Muscle of back (tissue), 13 donors: ENCODE measurements around the gene DCUN1D3. TPM values are rescaled to one million over a fixed set of nuclear protein-coding genes. Genes with fewer than 3 reads are reported as not detected.
"Not testable (repeated sequence)": the region's sequence is repeated elsewhere in the genome, so short reads cannot be mapped to it uniquely, and the experiment has no call there.

Experiments
- DNase-seq, 3 donors: peaks; one replicate each; pipeline versions ENCODE4 v3.0.0 to v3.0.0-alpha.2; 2013
- long read RNA-seq, 9 donors: transcript quantifications; one replicate each; lab custom pipeline, GENCODE V29; 2026
- polyA plus RNA-seq, 10 donors: library from polyadenylated mRNA; unstranded; fragments of 120-200 nt; gene quantifications; one replicate each; pipeline ENCODE4 v1.2.1, GENCODE V29; 2013; ENCODE audit not compliant: insufficient read length in 10 of 10

The DCUN1D3 gene
- polyA plus RNA-seq: 1 to 10 TPM; 5.0 to 7.5 (median 5.9) TPM
- long read RNA-seq, donor 1, full-length matches to known transcripts: 2 of 2 reads
- long read RNA-seq, donor 1, partial matches to known transcripts: 0 of 2 reads
- long read RNA-seq, donor 1, other reads (novel, unspliced or antisense): 0 of 2 reads
- long read RNA-seq, donor 2: 0 reads
- long read RNA-seq, donor 3: 0 reads
- long read RNA-seq, donor 4, full-length matches to known transcripts: 1 of 1 reads
- long read RNA-seq, donor 4, partial matches to known transcripts: 0 of 1 reads
- long read RNA-seq, donor 4, other reads (novel, unspliced or antisense): 0 of 1 reads
- long read RNA-seq, donor 5: 0 reads
- long read RNA-seq, donor 6: 0 reads
- long read RNA-seq, donor 7: 0 reads
- long read RNA-seq, donor 8, full-length matches to known transcripts: 1 of 1 reads
- long read RNA-seq, donor 8, partial matches to known transcripts: 0 of 1 reads
- long read RNA-seq, donor 8, other reads (novel, unspliced or antisense): 0 of 1 reads
- long read RNA-seq, donor 9: 0 reads

DNA sequence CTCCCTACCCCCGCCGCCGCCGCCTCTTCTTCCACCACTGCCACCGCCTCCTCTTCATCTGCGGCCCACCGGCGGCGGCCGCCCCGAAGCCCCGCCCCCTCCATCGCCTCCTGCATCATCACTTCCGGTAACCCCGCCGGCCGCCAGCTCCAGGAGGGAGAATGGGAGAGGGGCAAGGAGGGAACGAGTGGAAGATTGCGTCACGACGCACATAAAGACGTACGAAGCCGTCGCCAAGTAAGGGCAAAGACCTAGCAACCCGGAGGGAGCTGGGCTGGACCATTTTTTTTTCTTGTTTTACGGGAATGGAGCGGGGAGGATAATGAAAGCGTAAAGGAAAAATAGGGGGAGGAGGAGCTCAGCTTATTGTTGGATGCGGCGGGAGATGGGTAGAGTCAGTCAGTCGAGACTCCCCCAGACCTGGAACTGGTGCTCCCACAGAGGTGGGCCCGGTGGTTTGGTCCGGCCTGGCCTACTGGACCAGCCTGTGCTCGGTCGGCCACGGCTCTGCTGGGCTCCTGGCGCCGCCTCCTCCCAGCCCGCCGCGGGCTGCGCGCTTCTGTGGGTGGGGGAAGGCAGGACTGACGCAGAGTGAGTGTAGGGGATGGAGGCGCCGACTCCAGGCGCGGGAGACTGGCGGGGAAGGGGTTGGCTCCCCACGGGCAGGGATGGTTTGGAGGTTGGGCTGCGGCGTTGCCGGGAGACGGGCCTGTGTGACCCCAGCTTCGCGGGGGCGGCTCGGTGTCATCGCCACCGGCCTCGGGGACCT lies at the start of gene DCUN1D3, which contains the start of gene LYRM1:
Gene DCUN1D3 (minus strand): TSS at position 60 of the 769 bp plus-strand sequence. CDS start 37,820 bp downstream, outside the sequence.
Gene LYRM1 (plus strand): TSS at position 473 of the 769 bp plus-strand sequence. CDS start 14,785 bp downstream, outside the sequence.
- DNase-seq: peak; percentile 99 to 100 (median 99)

DNA sequence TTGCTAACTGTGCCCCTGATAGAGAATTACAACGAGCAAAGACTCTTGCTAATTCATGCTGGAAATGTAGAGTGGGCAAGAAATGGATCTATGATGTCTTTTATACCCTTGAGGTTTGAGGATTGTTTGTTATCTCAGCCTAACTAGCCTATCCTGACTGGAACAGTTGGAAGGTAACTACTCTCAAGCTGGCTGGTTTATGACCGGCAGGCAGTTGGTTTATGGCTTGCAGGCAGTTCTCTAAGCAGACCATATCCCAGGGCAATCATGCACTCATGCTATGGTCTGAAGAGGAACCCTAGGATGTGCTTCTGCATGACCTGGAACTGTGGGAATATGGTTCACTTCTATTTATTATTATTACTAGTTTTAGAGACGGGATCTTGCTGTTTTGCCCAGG lies 49.5 kb upstream of the DCUN1D3 start:
- DNase-seq: no peak

GRCh38 chr16:20948444-20948843 lies 48.3 kb upstream of the DCUN1D3 start:
- DNase-seq: no peak

DNA sequence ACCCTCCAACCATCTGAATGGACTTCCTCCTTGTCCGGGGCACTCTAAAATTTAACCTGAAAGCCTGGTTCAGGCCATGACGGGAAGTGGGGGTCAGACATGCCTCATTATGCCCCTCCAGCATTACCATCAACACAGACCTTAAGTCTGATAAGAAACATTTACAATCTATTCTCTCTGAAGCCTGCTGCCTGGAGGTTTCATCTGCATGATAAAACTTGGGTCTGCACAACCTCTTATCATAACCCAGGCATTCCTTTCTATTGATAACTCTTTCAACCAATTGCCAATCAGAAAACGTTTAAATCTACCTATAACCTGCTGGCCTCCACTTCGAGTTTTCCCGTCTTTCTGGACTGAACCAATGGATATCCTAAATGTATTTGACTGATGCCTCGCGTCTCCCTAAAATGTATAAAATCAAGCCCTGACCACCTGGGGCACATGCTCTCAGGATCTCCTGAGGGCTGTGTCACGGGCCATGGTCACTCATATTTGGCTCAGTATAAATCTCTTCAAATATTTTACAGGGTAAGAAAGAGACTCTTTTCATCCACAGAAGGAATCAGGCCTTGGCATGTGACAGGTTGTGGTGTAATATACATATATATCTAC lies 46.0 kb upstream of the DCUN1D3 start:
- no peak for DNase-seq

DNA sequence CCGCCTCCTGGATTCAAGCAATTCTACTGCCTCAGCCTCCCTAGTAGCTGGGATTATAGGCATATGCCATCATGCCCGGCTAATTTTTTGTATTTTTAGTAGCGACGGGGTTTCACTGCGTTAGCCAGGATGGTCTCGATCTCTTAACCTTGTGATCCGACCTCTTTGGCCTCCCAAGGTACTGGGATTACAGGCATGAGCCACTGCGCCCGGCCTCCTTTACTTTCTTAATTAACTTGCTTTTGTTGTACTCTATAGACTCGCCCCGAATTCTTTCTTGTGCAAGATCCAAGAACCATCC lies 45.4 kb upstream of the DCUN1D3 start:
- not testable (repeated sequence) for DNase-seq

DNA sequence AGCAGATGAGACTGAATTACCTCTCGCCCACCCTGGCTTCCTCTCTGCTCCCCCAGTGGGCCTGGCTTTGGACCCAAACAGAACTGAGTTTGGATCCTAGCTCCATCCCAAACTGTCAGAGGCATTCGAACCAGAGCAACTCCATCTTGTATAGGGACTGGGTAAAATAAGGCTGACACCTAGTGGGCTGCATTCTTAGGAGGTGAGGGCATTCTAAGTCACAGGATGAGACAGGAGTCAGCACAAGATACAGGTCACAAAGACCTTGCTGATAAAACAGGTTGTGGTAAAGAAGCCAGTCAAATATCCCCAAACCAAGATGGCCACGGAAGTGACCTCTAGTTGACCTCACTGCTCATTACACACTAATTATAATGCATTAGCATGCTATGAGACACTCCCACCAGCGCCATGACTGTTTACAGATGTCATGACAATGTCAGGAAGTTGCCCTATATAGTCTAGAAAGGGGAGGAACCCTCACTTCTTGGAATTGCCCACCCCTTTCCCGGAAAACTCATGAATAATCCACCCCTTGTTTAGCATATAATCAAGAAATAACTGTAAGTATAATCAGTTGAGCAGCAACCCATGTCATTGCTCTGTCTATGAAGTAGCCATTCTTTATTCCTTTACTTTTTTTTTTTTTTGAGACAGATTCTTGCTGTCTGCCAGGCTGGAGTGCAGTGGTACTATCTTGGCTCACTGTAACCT lies 44.9 kb upstream of the DCUN1D3 start:
- DNase-seq: no peak

DNA sequence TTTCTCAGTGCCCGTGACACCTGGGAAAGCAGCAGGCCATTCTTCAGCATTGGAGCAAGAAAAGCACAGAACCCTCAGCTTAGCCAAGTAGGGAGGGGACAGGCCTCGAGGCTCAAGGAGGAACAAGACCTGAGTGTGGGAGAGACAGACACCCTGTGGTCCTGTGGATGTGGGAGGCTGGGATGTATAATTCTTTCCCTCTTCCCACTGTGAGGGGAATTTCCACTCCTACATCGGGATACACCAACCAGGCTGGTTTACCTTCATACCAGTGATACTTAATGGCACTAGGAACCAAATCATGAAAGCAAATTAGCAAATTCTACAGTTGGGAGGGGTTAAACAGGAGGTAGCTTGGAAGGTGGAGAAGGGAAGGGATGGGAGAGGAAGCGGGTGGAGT lies 42.1 kb upstream of the DCUN1D3 start:
- DNase-seq: no peak

GRCh38 chr16:20941636-20941926 lies 41.4 kb upstream of the DCUN1D3 start:
- DNase-seq: no peak

DNA sequence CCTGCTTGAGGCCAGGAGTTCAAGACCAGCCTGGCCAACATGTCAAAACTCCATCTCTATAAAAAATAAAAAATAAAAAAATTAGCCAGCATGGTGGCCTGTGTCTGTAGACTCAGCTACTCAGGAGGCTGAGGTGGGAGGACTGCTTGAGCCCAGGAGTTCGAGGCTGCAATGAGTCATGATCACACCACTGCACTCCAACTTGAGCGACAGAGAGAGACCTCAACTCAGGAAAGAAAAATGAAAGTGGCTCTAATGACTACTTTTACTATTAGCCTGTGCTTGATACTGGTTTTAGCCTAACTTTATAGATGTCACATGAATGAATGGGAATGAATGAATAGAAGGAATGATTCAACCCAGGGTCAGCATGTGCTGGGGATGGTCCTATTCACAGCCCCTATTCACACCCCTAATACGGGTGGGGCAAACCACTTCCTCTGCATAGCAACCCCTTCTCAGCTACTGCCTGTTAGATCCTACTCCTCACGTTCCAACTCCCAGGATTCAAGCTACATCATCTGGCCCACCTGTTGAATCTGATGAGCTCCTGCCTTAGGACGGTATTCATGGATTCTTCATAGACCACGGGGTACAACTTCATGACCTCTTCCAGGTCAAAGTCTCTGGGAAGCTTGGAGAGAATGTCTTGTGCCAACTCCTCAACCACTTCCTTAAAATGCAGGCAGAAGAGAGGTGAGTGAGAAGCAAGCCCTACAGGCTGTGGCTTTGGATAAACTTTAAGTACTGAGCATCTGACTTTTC lies 40.9 kb upstream of the DCUN1D3 start:
- DNase-seq: no peak

DNA sequence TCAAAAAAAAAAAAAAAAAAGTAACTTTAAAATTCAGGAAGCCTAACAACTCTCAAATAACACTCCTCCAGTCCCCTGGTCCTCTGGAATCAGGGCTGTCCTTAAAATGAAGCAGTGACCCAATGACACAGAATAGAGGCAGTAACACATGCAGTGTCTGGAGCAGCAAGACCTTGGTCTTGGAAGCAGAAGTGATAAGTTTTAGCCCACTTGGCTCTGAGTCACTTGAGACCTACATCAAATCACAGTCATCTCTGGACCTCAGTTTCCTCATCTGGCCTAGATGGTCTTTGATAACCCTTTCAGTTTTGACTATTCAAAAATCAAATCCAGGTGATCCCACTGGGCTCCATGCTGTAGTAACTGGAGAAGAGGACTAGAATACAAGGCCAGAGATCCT lies 39.5 kb upstream of the DCUN1D3 start:
- DNase-seq: no peak

- no peak for DNase-seq
Observed at GRCh38 chr16:20938426-20938825, 38.3 kb upstream of the DCUN1D3 start.

DNA sequence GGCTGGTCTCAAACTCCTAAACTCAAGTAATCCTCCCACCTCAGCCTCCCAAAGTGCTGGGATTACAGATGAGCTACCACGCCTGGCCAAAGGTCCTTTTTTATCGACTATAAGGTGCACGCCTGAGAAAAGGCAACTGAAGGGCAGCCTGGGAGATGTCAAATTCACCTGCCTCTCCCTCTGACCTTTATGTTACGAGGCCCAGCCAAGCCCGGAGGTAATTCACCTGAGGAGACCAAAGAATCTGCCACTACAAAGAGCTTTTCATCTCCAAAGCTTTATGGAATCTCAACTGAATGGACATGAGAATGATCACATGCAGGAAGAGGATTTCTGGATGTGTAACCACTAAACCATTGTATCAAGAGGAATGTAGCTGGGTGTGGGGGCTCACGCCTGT lies 37.6 kb upstream of the DCUN1D3 start:
- DNase-seq: no peak

DNA sequence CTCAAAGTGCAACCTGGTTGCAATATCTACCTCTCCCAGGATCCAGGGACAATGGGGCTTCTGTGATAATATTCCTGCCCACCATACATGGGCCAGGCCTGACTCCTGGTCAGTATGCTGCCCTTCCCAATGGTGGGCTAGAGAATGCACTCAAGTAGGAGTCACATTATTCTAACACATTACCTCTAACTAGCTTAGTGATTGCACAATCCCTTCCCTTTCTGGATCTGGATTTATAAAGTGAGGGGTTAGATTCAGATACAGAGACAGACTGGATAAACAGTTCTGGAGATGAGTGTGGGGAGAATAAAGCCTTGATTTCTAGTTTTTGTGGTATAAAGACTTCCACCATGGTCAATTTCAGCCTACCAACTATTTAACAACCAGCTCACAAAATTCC lies 33.4 kb upstream of the DCUN1D3 start:
- no peak for DNase-seq

GRCh38 chr16:20931066-20931600 lies 31.0 kb upstream of the DCUN1D3 start:
- DNase-seq: no peak

- no peak for DNase-seq
Observed at GRCh38 chr16:20930365-20930690, 30.2 kb upstream of the DCUN1D3 start.

DNA sequence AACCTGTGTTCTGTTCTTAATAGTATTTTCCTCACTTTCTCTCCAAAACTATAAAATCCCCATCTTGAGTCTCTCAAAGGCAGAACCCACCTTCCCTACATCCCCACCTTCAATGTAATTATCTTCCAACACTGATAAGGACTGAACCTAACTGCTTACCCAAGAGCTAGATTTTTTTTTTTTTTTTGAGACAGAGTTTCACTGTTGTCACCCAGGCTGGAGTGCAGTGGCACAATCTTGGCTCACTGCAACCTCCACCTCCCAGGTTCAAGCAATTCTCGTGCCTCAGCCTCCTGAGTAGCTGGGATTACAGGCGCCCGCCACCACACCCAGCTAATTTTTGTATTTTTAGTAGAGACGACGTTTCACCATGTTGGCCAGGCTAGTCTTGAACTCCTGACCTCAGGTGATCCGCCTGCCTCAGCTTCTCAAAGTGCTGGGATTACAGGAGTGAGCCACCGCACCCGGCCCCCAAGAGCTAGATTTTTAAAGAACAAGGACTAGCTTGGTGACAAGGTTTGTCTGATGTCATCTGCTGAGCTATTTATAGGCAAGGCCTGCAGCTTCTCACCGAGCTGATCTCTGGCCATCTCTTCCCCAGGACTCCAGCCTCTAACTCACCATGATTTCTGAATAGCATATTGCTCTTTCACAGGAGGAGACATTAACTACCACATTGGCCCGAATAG lies 29.7 kb upstream of the DCUN1D3 start:
- DNase-seq: peak in 1 of 3 donors; percentile 31

- DNase-seq: peak in 1 of 3 donors; percentile 59
Observed at GRCh38 chr16:20928774-20929411, 28.7 kb upstream of the DCUN1D3 start.

- DNase-seq: no peak
Observed at GRCh38 chr16:20925751-20926150, 25.6 kb upstream of the DCUN1D3 start.

- no peak for DNase-seq
Observed at GRCh38 chr16:20923876-20924275, 23.7 kb upstream of the DCUN1D3 start.

- DNase-seq: no peak
Observed at GRCh38 chr16:20920799-20921198, 20.6 kb upstream of the DCUN1D3 start.
